DMS 273 treated with DMSO at 0.1 percent for 48 hours (cell line): ENCODE data around the gene RIT2.
"Not testable (repeated sequence)": the region's sequence is repeated elsewhere in the genome, so short reads cannot be mapped to it uniquely, and the experiment has no call there.

ENCODE experiments used
- DNase-seq: peaks from one replicate; lab custom pipeline; 2025; lab: John Stamatoyannopoulos, UW

RIT2 gene

DNA sequence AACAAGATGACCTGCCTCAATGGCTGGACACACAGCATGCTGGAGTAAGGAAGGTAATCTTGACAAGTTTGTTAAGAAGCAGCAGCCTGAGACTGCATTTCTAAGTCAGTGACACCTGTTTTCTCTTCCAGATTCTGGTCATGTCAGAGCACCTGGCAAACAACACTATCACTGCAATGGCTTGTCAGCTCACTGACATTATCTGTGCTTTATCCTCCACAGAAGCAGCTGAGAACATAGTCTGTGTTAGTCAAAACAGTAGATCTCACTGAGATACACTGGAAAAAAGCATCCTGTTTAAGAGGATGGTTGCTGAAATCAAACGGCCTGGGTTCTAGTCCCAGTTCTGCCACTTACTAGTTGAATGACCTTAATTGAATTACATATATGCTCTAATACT lies 355.2 kb downstream of the RIT2 start:
- no peak for DNase-seq

DNA sequence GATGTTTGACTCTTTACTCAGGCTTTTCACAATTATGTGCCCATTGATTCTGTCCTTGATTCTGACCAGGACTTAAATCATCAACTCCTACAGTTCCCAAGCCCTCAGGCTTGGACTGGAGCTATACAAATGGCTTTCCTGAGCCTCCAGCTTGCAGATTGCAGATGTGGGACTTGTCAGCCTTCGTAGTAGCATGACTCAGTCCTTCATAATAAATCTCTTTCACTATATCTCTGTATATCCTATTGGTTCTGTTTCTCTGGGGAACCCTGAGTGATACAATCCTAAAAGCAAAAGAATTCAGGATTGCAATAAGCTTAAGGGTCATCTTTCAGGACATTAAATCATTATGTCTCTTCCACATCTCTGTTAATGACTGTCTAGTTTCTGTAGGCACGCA lies 356.6 kb downstream of the RIT2 start:
- no peak for DNase-seq

DNA sequence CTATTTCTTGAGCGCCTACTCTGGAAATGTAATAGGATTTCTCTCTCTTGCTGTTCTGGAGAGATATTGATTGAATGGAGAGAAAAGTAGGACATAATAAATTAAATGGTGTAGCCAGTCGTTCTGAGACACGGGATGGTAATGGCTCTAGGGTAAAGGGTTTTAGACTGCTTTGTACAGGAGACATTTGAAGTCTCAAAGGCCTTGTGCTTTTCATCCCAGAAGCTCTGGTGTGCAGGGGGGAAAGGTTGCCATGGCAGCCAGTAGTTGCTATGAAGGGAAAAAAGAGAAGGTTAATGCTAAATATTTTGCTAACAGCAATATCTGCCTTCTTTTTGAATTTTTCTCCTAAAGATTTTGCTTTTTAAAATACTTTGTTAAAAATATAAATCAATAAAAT lies 359.3 kb downstream of the RIT2 start:
- no peak for DNase-seq

DNA sequence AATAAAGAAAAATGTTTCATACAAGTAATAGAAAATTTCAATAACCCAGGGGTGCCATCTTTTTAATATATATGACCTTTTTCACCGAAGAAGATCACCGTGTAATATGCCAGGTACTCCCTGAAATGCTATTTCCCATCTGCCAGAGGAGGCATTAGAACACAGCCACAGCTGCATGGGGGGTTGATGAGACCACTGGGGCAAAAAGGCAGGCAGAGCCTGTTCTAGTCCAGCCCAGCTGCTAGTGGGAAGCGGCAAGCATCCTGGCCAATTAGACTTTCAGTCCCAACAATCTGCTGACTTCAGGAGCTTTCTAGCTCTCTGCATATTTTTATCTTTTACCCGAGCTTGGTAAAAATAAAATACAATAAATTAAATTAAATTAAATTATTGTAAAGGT lies 362.6 kb downstream of the RIT2 start:
- DNase-seq, result no peak

DNA sequence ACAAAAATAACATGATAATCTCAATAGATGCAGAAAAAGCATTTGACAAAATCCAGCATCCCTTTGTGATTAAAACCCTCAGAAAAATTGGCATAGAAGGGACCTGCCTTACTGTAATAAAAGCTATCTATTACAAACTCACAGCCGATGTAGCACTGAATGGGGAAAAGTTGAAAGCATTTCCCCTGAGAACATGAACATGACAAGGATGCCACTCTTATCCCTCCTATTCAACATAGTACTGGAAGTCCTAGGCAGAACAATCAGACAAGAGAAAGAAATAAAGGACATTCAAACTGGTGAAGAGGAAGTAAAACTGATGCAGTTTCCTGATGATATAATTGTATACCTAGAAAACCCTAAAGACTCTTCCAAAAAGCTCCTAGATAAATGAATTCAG lies 368.7 kb downstream of the RIT2 start:
- no peak for DNase-seq

DNA sequence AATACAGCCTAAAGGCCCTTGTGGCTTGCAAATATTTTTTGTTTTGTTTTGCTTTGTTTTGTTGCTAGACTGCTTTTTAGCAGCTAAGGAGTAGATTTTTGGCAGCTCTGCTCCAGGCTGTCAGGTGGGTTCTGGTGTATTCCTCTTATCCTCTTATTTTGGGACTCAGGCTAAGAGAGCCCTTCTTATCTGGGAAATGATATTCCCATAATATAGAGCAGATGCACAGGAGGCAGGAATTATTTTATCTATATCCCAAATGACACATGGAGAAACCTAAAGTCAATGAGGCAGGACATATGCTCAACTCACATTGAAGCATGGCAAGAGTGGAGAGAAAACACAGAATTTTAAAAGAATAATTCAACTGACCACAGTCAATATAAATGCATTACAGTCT lies 369.6 kb downstream of the RIT2 start:
- no peak for DNase-seq

DNA sequence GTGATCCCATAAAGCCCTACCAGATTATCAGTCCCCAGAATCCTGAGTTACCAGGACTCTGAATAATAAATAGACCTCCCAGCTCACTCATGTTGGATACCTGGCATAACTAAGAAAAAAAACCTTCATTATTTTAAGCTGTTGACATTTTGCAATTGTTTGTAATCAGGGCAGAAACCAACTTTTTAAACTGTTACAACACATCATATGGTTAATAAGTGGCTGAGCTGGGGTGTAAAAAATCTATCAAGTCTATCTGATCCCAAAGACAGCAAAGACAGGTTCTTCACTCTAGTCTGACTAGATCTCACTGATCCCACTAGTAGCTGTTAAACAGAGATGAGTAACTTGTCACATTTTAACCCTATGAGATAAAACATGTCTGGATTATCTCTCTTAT lies 370.3 kb downstream of the RIT2 start:
- DNase-seq, result no peak

DNA sequence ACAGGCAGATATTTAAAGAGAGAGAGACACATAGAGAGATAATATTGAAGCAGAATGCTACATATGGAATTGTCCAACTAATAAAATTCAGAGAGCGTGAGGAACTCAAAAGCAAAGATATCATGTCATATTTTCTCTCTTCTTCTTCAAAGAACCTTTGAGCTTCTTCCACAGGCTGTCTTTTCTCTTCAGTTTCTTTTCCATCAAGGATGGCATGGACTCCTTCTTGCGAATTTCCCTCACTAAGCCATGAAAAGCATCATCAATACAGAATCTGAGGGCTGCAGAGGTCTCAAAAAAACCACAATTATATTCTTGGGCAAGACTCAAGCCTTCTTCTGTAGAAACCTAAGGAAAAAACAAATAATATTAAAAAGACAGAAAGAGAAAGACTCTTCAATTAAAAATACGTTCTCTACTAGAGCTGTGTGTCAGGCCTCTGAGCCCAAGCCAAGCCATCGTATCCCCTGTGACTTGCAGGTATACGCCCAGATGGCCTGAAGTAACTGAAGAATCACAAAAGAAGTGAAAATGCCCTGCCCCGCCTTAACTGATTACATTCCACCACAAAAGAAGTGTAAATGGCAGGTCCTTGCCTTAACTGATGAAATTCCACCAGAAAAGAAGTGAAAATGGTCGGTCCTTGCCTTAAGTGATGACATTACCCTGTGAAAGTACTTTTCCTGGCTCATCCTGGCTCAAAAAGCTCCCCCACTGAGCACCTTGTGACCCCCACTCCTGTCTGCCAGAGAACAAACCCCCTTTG lies 371.9 kb downstream of the RIT2 start:
- no peak for DNase-seq

DNA sequence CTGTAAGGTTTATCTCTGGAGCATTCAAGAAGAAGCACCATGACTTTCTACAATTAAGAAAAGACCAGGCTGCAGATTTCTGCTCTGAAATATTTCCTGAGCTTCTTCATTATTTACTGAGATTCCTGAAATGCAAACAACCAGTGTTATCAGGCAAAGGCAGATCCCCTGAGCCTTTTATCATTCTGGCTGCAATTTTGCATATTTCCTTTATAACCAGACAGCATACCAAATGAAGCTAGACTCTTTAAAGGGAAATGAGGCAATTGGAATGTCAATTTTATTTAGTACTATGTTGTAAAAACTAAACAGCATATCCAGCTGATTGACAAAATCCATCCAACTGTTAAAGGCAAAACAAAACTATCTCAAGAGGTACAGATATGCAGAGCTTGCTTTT lies 372.5 kb downstream of the RIT2 start:
- DNase-seq, result no peak

DNA sequence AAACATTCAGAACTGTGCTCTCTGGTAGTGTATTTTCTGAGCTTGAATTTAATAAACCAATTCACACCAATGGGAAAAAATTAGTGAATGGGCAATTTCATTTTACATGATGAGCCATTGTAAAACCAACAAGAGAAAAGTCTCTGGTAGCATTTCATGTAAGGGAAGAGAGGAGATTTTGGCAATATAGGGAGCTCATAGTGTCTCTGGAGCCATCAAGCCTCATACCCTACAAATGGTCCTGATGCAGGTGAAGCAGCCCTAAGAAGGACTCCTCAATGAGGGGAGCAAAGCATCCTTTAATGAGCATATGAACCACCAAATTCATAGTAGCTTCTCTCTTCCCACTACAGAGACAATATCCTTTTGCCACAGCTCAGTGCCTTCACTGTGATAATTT lies 373.0 kb downstream of the RIT2 start:
- no peak for DNase-seq

DNA sequence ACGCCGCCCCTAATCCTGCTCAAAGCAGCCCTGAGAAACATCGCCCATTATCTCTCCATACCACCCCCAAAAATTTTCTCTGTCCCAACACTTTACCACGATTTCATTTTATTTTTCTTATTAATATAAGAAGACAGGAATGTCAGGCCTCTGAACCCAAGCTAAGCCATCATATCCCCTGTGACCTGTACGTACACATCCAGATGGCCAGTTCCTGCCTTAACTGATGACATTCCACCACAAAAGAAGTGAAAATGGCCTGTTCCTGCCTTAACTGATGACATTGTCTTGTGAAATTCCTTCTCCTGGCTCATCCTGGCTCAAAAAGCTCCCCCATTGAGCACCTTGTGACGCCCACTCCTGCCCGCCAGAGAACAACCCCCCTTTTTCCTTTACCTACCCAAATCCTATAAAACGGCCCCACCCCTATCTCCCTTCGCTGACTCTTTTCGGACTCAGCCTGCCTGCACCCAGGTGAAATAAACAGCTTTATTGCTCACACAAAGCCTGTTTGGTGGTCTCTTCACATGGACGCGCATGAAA lies 373.6 kb downstream of the RIT2 start:
- not testable (repeated sequence) for DNase-seq

DNA sequence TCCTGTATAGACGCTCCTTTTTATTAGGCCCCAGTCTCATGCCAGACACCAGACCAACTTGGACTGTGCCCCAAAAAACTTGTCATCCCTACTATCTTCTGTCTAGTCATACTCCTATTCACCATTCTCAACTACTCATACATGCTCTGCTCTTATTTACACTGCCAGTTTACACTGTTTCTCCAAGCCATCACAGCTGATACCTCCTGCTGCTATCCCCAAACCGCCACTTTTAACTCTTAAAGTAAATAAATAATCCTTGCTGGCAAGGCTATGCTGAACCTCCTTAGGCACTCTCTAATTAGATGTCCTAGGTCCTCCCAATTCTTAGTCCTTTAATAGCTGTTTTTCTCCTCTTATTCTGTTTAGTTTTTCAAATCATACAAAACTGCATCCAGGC lies 374.2 kb downstream of the RIT2 start:
- DNase-seq, result not testable (repeated sequence)

DNA sequence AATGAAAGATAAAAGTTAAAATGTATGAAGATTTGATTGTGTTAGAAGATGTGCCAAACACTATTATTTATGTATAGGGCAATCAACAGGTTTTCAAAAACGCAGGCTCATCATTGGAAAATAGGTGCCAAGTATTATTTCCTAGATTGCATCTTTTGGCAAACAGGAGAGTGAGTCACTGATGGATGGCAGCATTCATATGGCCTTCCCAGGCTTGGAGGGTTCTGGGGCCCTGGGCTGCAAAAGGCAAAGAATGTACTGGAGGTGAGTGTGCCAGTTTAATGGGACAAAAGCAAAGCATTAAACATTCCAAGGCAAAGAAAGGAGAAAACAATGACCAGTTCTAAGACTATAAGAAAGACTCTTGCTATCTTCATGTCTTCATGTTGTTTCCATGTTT lies 379.4 kb downstream of the RIT2 start:
- DNase-seq, result no peak

DNA sequence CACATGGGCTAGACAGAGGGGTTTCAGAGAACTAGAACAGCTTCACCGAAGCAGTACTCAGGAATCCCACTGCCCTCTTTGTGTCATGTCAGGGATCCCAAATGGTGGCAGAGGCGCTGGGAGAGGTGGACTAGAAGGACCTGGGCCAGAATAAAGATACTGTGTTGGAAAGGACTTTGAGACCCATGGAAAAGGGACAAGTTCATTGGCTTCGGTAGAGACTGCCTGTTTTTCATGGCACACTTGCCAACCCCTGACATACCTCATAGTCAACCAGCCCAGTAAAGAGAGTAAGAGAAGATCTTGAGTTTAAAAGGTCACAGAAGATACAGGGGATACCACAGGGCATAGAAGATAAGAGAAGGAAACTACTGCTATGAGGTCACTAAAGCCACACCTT lies 381.0 kb downstream of the RIT2 start:
- no peak for DNase-seq

DNA sequence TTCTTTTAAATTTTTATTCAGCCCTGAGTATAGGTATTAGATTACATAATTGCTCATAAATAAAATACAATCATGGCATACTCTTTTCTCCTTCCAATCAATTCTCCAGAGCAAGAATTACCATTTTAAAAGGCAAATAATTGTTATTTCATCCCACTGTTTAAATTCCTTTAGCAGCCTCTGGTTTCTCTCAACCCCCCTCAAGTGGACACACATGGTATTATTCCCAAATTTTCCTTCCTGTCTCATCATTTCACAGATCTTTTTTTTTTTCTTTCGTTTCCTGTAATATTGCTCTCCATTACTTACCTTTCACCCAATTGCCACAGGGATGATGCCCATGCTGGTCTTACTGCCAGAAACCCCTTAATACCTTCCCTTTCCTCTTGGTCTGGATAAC lies 385.2 kb downstream of the RIT2 start:
- DNase-seq, result no peak

DNA sequence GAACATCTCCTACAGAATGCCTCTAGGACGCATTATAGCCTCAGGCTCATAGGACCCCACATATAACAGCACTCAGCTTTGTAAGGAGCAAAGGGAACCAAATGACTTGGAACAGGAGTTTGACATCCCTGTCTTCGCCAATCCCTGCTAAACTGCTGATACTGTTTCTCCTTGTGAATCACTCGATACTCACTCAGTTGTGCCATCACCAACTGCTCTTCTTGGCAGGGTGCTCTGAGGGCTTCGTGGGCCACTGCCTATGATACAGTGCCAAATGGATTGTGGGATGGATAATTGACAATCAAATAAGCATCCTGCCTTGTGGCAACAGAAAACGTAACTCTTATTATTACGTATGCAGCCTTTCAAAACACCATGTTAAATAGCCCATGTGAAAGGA lies 396.3 kb downstream of the RIT2 start:
- DNase-seq, result no peak

DNA sequence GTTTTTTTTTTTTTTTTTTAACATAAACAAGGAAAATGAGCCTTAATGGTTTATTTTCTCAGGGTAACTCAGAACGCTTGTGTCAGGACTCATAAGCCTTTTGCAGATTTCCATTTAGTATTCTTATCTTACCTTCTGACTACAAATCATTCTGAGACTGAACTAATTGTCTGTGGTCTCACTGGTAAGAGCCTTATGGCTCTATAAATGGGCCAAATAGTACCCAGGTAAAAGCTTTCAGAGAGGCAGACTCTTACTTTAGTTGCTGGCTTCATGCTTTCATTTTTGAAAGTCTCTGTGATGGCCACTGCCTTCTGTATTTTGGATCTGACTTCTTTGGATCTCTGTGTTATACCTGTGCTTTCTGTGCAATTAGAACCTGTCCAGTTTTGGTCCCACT lies 403.4 kb downstream of the RIT2 start:
- no peak for DNase-seq

DNA sequence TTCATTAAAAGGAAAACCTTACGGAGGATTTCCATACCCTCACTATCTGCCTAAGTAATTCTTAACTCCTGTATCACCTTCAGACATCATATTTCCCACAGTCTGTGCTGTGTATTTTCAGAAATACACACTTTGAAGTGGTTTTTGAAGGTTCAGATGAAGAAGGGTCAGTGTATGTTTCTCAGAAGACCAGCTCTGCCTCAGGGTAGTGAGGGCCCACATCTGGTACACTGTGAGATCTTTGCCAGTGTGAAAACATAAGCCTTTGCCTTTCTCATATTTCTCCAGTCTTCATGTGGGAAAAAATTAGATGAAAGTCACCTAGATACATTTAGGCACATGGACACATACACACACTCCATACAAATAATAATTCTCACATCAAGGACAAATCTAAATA lies 408.4 kb downstream of the RIT2 start:
- no peak for DNase-seq

DNA sequence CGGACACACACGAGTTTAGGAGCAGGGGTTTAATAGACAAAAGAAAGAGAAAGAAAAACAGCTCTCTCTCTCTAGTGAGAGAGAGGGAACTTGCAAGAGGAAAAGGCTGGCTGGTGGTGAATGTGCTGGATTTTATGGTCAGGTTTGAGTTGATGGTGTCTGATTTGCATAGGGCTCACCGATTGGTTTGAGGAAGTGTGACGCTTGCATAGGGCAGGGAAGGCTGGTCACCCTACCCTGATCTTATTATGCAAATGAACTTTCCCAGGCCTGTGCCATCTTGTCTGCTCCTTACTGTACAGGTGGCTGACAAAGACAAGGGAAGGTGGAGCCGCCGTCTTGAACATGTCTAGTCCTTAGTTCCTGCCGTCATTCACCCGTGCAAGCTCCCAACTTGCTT lies 408.9 kb downstream of the RIT2 start:
- DNase-seq, result no peak

DNA sequence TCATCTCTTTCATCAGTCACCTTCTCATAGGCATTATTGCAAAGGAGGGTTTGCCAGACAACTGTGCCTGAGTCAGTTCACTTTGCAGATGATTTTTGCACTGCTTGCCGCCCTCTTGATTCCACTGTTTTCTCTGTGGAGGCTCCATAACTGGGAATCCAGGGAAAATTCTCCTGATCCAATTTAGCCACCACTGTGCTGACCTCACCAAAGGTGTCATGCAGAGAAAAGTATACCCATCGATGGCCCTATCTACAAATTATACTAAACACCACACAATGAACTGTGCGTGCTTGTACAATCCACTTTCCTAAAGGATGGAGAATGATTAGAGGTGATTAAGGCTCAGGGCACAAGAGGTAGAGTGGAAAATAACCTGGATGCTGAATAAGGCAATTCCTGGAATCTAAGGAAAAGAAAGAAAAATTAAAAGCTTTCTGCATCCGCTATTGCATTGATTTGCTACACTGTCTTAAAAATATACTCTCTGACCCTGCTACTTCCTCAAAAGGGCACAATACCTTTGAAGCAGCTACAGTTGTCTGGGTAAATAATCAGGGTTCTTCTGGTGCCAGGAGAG lies 409.4 kb downstream of the RIT2 start:
- DNase-seq, result no peak
